ENCODE data around the gene PFN2.

PFN2 gene

DNA sequence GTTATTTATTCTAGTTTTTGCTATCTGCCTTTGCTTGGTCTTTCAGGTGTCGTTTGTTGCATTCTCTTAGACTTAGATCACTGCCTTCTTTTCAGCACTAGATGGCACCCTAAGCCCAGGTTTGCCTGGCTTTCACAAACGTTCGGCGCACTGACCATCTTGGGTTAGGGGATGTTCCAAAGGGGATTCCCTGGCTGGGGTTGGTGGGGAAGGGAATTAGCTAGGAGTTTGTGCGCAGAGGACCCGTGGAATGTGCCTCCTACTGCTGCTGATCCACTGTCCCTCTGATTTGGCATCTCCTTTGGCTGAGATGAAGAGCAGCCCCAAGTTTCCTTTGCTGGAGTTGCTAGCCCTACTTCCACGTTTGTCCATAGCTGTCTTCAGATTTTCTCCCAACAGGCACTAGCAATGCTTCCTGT lies 33.9 kb downstream of the PFN2 start:
- Histone ChIP-seq H3K79me1 (ENCODE audit: low read length) (no peaks in the 10 kb centered on the region), H2AFZ (ENCODE audit: insufficient read depth, low read length, poor library complexity) (no peak overlapping the region), H4K8ac (ENCODE audit: low read depth, low read length) (peak overlapping the region; percentile 44)

DNA sequence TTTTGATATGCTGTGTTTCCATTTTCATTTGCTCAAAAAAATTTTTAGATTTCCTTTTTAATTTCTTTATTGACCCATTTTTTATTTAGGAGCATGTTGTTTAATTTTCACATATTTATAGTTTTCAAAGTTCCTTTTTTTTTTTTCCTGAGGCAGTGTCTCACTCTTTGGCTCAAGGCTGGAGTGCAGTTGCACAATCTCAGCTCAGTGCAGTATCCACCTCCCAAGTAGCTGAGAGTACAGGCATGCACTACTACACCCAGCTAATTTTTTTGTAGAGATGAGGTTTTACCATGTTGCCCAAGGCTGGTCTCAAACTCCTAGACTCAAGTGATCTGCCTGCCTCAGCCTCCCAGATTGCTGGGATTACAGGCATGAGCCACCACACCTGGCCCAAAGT lies 36.2 kb downstream of the PFN2 start:
- no peak overlapping the region for H3K9ac ChIP-seq (ENCODE audit: low read length)
- no peak overlapping the region for H4K8ac ChIP-seq (ENCODE audit: low read depth, low read length)
- H3K9me3 ChIP-seq (ENCODE audit: insufficient read depth, low read depth, low read length), result peaks cover 5% of the 10 kb centered on the region
- H3K79me2 ChIP-seq (ENCODE audit: control insufficient read depth, insufficient read depth, low read length, poor library complexity), result no peaks in the 10 kb centered on the region
- H3K27ac ChIP-seq (ENCODE audit: low read depth, low read length), result no peak overlapping the region
- H2BK12ac ChIP-seq (ENCODE audit: low read length), result no peak overlapping the region
- no peaks in the 10 kb centered on the region for H3K36me3 ChIP-seq (ENCODE audit: control insufficient read depth in 1 of 2, insufficient read depth in 2 of 2, low read length in 2 of 2)
- H3K14ac ChIP-seq (ENCODE audit: low read length), result no peak overlapping the region
- H3K27me3 ChIP-seq (ENCODE audit: insufficient read depth, low read length), result no peaks in the 10 kb centered on the region
- no peak overlapping the region for H2BK120ac ChIP-seq (ENCODE audit: insufficient read depth, low read length, poor library complexity)
- H3K4me1 ChIP-seq (ENCODE audit: control insufficient read depth in 1 of 2, insufficient read depth in 2 of 2, low read length in 2 of 2), result no peaks in the 10 kb centered on the region
- H2BK5ac ChIP-seq (ENCODE audit: low read depth, low read length, poor library complexity), result no peak overlapping the region
- H3K4me3 ChIP-seq (ENCODE audit: low read depth, low read length), result no peak overlapping the region
- H3K18ac ChIP-seq (ENCODE audit: low read length), result no peak overlapping the region
- H2AFZ ChIP-seq (ENCODE audit: insufficient read depth, low read length, poor library complexity), result no peak overlapping the region
- no peak overlapping the region for H4K91ac ChIP-seq (ENCODE audit: low read depth, low read length)
- H3K79me1 ChIP-seq (ENCODE audit: low read length), result no peaks in the 10 kb centered on the region
- DNase-seq, result peak in 1 of 2 donors; percentile 6
- H3K23ac ChIP-seq (ENCODE audit: low read length), result no peak overlapping the region
- no peak overlapping the region for H2AK5ac ChIP-seq (ENCODE audit: low read length)
- H3K4me2 ChIP-seq (ENCODE audit: low read length), result no peak overlapping the region
- no peak overlapping the region for H3K4ac ChIP-seq (ENCODE audit: low read depth, low read length)
- no peak overlapping the region for H4K12ac ChIP-seq (ENCODE audit: low read depth, low read length)

More for the DNA sequence above, 33.9 kb downstream of the PFN2 start:
- no peak overlapping the region for H3K14ac ChIP-seq (ENCODE audit: low read length)
- H4K91ac ChIP-seq (ENCODE audit: low read depth, low read length), result no peak overlapping the region
- no peak overlapping the region for H4K12ac ChIP-seq (ENCODE audit: low read depth, low read length)
- H3K9ac ChIP-seq (ENCODE audit: low read length), result no peak overlapping the region
- H3K79me2 ChIP-seq (ENCODE audit: control insufficient read depth, insufficient read depth, low read length, poor library complexity), result no peaks in the 10 kb centered on the region
- no peak overlapping the region for H3K27ac ChIP-seq (ENCODE audit: low read depth, low read length)
- H3K4me2 ChIP-seq (ENCODE audit: low read length), result no peak overlapping the region
- no peak overlapping the region for H3K4me3 ChIP-seq (ENCODE audit: low read depth, low read length)
- no peaks in the 10 kb centered on the region for H3K36me3 ChIP-seq (ENCODE audit: control insufficient read depth in 1 of 2, insufficient read depth in 2 of 2, low read length in 2 of 2)
- H2BK120ac ChIP-seq (ENCODE audit: insufficient read depth, low read length, poor library complexity), result no peak overlapping the region
- no peaks in the 10 kb centered on the region for H3K4me1 ChIP-seq (ENCODE audit: control insufficient read depth in 1 of 2, insufficient read depth in 2 of 2, low read length in 2 of 2)
- no peak overlapping the region for H2BK12ac ChIP-seq (ENCODE audit: low read length)
- no peak overlapping the region for H3K18ac ChIP-seq (ENCODE audit: low read length)
- H3K23ac ChIP-seq (ENCODE audit: low read length), result no peak overlapping the region
- H2BK5ac ChIP-seq (ENCODE audit: low read depth, low read length, poor library complexity), result no peak overlapping the region
- DNase-seq, result peak; percentile 18 to 70
- WGBS (ENCODE audit: extremely low coverage, insufficient coverage, insufficient read length), result no CpG with 5 or more reads among the region's 7 CpGs
- no peaks in the 10 kb centered on the region for H3K27me3 ChIP-seq (ENCODE audit: insufficient read depth, low read length)
- H3K9me3 ChIP-seq (ENCODE audit: insufficient read depth, low read depth, low read length), result peaks cover 5% of the 10 kb centered on the region
- no peak overlapping the region for H2AK5ac ChIP-seq (ENCODE audit: low read length)
- no peak overlapping the region for H3K4ac ChIP-seq (ENCODE audit: low read depth, low read length)

DNA sequence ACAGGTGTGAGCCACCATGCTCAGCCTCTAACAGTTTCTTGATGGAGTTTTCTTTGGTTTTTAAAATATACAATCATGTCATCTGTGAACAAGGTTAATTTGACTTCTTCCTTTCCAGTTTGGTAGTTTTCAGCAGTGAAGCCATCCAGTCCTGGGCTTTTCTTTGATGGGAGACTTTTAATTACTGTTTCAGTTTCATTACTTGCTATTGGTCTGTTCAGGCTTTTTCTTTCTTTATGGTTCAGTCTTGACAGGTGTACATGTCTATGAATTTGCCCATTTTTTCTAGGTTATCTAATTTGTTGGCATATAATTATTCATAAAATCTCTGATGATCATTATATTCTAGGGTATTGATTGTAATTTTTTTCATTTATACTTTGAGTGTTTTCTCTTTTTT lies 36.8 kb downstream of the PFN2 start:
- Histone ChIP-seq H2AK5ac (ENCODE audit: low read length) (no peak overlapping the region), H3K79me2 (ENCODE audit: control insufficient read depth, insufficient read depth, low read length, poor library complexity) (no peaks in the 10 kb centered on the region), H3K4ac (ENCODE audit: low read depth, low read length) (no peak overlapping the region), H3K36me3 (ENCODE audit: control insufficient read depth in 1 of 2, insufficient read depth in 2 of 2, low read length in 2 of 2) (no peaks in the 10 kb centered on the region), H3K27me3 (ENCODE audit: insufficient read depth, low read length) (no peaks in the 10 kb centered on the region), H2BK120ac (ENCODE audit: insufficient read depth, low read length, poor library complexity) (no peak overlapping the region), H2BK12ac (ENCODE audit: low read length) (no peak overlapping the region), H2BK5ac (ENCODE audit: low read depth, low read length, poor library complexity) (no peak overlapping the region), H4K8ac (ENCODE audit: low read depth, low read length) (no peak overlapping the region), H3K4me1 (ENCODE audit: control insufficient read depth in 1 of 2, insufficient read depth in 2 of 2, low read length in 2 of 2) (no peaks in the 10 kb centered on the region), H3K4me3 (ENCODE audit: low read depth, low read length) (no peak overlapping the region), H3K9me3 (ENCODE audit: insufficient read depth, low read depth, low read length) (peaks cover 5% of the 10 kb centered on the region), H3K9ac (ENCODE audit: low read length) (no peak overlapping the region), H2AFZ (ENCODE audit: insufficient read depth, low read length, poor library complexity) (no peak overlapping the region), H3K79me1 (ENCODE audit: low read length) (no peaks in the 10 kb centered on the region), H4K91ac (ENCODE audit: low read depth, low read length) (no peak overlapping the region), H4K12ac (ENCODE audit: low read depth, low read length) (no peak overlapping the region), H3K27ac (ENCODE audit: low read depth, low read length) (no peak overlapping the region), H3K23ac (ENCODE audit: low read length) (no peak overlapping the region), H3K18ac (ENCODE audit: low read length) (no peak overlapping the region), H3K4me2 (ENCODE audit: low read length) (no peak overlapping the region), H3K14ac (ENCODE audit: low read length) (no peak overlapping the region)
- DNase-seq, result no peak

DNA sequence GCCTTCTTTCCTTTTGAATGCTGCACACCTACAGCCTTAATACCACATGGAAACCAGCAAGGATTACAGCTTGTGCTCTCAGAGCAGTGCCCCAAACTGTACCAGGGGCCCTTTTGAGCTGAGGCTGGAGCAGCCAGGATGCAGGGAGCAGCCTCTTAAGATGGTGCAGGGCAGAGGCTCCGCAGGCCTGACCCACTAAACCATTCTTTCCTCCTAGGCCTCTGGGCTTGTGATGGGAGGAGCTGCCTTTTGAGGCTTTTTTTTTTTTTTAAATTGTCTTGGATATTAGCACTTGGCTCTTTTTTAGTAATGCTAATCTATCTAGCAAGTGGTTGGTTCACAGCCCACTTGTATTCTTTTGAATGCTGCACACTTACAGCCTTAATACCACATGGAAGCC lies 37.7 kb downstream of the PFN2 start:
- Histone ChIP-seq H3K9ac (ENCODE audit: low read length) (no peak overlapping the region), H3K14ac (ENCODE audit: low read length) (no peak overlapping the region), H3K23ac (ENCODE audit: low read length) (no peak overlapping the region), H3K79me2 (ENCODE audit: control insufficient read depth, insufficient read depth, low read length, poor library complexity) (no peaks in the 10 kb centered on the region), H3K18ac (ENCODE audit: low read length) (no peak overlapping the region), H3K27me3 (ENCODE audit: insufficient read depth, low read length) (no peaks in the 10 kb centered on the region), H3K27ac (ENCODE audit: low read depth, low read length) (no peak overlapping the region), H4K12ac (ENCODE audit: low read depth, low read length) (no peak overlapping the region), H3K4me1 (ENCODE audit: control insufficient read depth in 1 of 2, insufficient read depth in 2 of 2, low read length in 2 of 2) (no peaks in the 10 kb centered on the region), H2BK5ac (ENCODE audit: low read depth, low read length, poor library complexity) (no peak overlapping the region), H3K4me2 (ENCODE audit: low read length) (no peak overlapping the region), H3K4me3 (ENCODE audit: low read depth, low read length) (no peak overlapping the region), H3K79me1 (ENCODE audit: low read length) (no peaks in the 10 kb centered on the region), H2BK12ac (ENCODE audit: low read length) (no peak overlapping the region), H2BK120ac (ENCODE audit: insufficient read depth, low read length, poor library complexity) (no peak overlapping the region), H4K91ac (ENCODE audit: low read depth, low read length) (no peak overlapping the region), H2AFZ (ENCODE audit: insufficient read depth, low read length, poor library complexity) (no peak overlapping the region), H3K4ac (ENCODE audit: low read depth, low read length) (no peak overlapping the region), H3K9me3 (ENCODE audit: insufficient read depth, low read depth, low read length) (peaks cover 5% of the 10 kb centered on the region), H2AK5ac (ENCODE audit: low read length) (no peak overlapping the region), H4K8ac (ENCODE audit: low read depth, low read length) (no peak overlapping the region), H3K36me3 (ENCODE audit: control insufficient read depth in 1 of 2, insufficient read depth in 2 of 2, low read length in 2 of 2) (no peaks in the 10 kb centered on the region)
- no peak for DNase-seq
- WGBS (ENCODE audit: extremely low coverage, insufficient coverage, insufficient read length), result no CpG with 5 or more reads among the region's 1 CpG

DNA sequence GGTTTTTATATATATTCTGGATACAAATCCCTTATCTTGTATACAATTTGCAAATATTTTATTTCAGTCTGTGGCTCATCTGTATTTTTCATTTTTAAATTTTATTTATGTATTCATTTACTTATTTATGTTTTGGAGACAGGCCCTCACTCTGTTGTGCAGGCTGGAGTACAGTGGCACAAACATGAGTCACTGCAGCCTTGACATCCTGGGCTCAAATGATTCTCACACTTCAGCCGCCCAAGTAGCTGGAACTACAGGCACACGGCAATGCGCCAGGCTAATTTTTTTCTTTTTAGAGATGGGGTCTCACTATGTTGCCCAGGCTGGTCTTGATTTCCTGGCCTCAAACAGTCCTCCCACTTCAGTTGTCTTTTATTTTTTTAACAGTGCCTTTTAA lies 50.6 kb downstream of the PFN2 start:
- H2BK12ac ChIP-seq (ENCODE audit: low read length), result no peak overlapping the region
- no peak overlapping the region for H3K18ac ChIP-seq (ENCODE audit: low read length)
- no peak overlapping the region for H4K12ac ChIP-seq (ENCODE audit: low read depth, low read length)
- no peaks in the 10 kb centered on the region for H3K4me1 ChIP-seq (ENCODE audit: control insufficient read depth in 1 of 2, insufficient read depth in 2 of 2, low read length in 2 of 2)
- H2AFZ ChIP-seq (ENCODE audit: insufficient read depth, low read length, poor library complexity), result no peak overlapping the region
- no peak overlapping the region for H2BK5ac ChIP-seq (ENCODE audit: low read depth, low read length, poor library complexity)
- H3K9ac ChIP-seq (ENCODE audit: low read length), result no peak overlapping the region
- no peaks in the 10 kb centered on the region for H3K79me1 ChIP-seq (ENCODE audit: low read length)
- no peak for DNase-seq
- H3K9me3 ChIP-seq (ENCODE audit: insufficient read depth, low read depth, low read length), result no peaks in the 10 kb centered on the region
- H3K4me2 ChIP-seq (ENCODE audit: low read length), result no peak overlapping the region
- no peak overlapping the region for H3K27ac ChIP-seq (ENCODE audit: low read depth, low read length)
- no peak overlapping the region for H2BK120ac ChIP-seq (ENCODE audit: insufficient read depth, low read length, poor library complexity)
- H3K14ac ChIP-seq (ENCODE audit: low read length), result no peak overlapping the region
- no peaks in the 10 kb centered on the region for H3K79me2 ChIP-seq (ENCODE audit: control insufficient read depth, insufficient read depth, low read length, poor library complexity)
- H2AK5ac ChIP-seq (ENCODE audit: low read length), result no peak overlapping the region
- no peak overlapping the region for H3K4me3 ChIP-seq (ENCODE audit: low read depth, low read length)
- no peaks in the 10 kb centered on the region for H3K36me3 ChIP-seq (ENCODE audit: control insufficient read depth in 1 of 2, insufficient read depth in 2 of 2, low read length in 2 of 2)
- H4K8ac ChIP-seq (ENCODE audit: low read depth, low read length), result no peak overlapping the region
- WGBS (ENCODE audit: extremely low coverage, insufficient coverage, insufficient read length), result no CpG with 5 or more reads among the region's 3 CpGs
- H3K4ac ChIP-seq (ENCODE audit: low read depth, low read length), result no peak overlapping the region
- H3K27me3 ChIP-seq (ENCODE audit: insufficient read depth, low read length), result no peaks in the 10 kb centered on the region
- no peak overlapping the region for H4K91ac ChIP-seq (ENCODE audit: low read depth, low read length)
- H3K23ac ChIP-seq (ENCODE audit: low read length), result no peak overlapping the region

Measured in trophoblast cell (in vitro differentiated cells and primary cell).